ENCODE results near the gene ZNF678. TPM values are rescaled to one million over a fixed set of nuclear protein-coding genes. Genes with fewer than 3 reads are reported as not detected.
A peak's percentile ranks its signal among the peaks of the same experiment; 100 is the strongest.

Gene ZNF678
- total RNA-seq: 1 to 10 TPM; 4.1 to 5.2 TPM

- Mint-ChIP-seq H3K4me3 (peak within 1 kb of the TSS; percentile 93), H3K27ac (peak within 1 kb of the TSS; percentile 86), H3K27me3 (ENCODE audit: low read depth) (peaks cover 21% of the 10 kb centered on the region), H3K9me3 (ENCODE audit: insufficient read depth) (peaks cover 22% of the 10 kb centered on the region), H3K4me1 (ENCODE audit: low read depth) (peaks cover 18% of the 10 kb centered on the region), H3K36me3 (ENCODE audit: low read depth) (peaks cover 30% of the 10 kb centered on the region)
- DNase-seq (peak; percentile 90), ATAC-seq (peak; percentile 91)
- CTCF ChIA-PET: interaction anchor here (2.0 to 2.7 kb wide), 2 partner anchors 18 to 21 kb away, joined by 9 to 20 read pairs; no protein-coding TSS in a partner anchor
- POLR2A ChIA-PET: interaction anchor here (0.7 to 1.1 kb wide), 4 partner anchors 21 to 167 kb away, joined by 3 to 4 read pairs (median 3); no protein-coding TSS in a partner anchor
Observed at GRCh38 chr1:227563324-227564201, at the start of gene ZNF678. Gene ZNF678, plus strand, starts transcription at chr1:227563556. Its CDS starts 87,436 bp downstream, at chr1:227650992.

DNA sequence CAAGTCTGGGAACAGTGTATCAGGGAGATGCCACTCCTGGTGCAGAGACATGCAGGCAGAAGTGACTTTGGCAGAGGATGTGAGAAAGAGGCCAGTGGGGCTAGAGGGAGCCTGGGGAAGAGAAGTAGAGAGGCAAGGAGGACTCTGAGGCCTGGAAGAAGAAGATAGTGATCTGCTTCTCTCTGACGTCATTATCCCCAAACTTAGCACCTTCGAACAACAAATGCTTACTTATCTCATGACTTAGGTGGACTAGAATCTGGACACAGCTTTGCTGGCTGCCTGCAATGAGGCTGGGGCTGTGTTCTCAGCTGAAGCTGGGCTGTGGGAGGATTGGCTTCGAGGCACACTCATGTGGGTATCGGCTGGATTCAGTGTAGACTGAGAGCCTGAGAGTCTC lies 44.5 kb upstream of the ZNF678 start:
- ChIA-PET CTCF (no interaction called here), POLR2A (no interaction called here)
- no peak overlapping the region for H3K4me3 Mint-ChIP-seq

GRCh38 chr1:227521782-227522181 lies 41.6 kb upstream of the ZNF678 start:
- ChIA-PET CTCF (interaction anchor here (0.9 kb wide), 1 partner anchor 21 kb away, joined by 3 read pairs; no protein-coding TSS in a partner anchor), POLR2A (no interaction called here)
- H3K27me3 Mint-ChIP-seq (ENCODE audit: low read depth): no peaks in the 10 kb centered on the region
- no peak for DNase-seq
- no peak overlapping the region for H3K27ac Mint-ChIP-seq
- H3K4me1 Mint-ChIP-seq (ENCODE audit: low read depth): no peaks in the 10 kb centered on the region
- H3K9me3 Mint-ChIP-seq (ENCODE audit: insufficient read depth): no peaks in the 10 kb centered on the region
- H3K36me3 Mint-ChIP-seq (ENCODE audit: low read depth): no peaks in the 10 kb centered on the region
- no peak overlapping the region for H3K4me3 Mint-ChIP-seq
- no peak for ATAC-seq

More for the DNA sequence above, 44.5 kb upstream of the ZNF678 start:
- Mint-ChIP-seq H3K27ac (no peak overlapping the region), H3K27me3 (ENCODE audit: low read depth) (peaks cover 2% of the 10 kb centered on the region), H3K36me3 (ENCODE audit: low read depth) (no peaks in the 10 kb centered on the region), H3K9me3 (ENCODE audit: insufficient read depth) (no peaks in the 10 kb centered on the region), H3K4me1 (ENCODE audit: low read depth) (no peaks in the 10 kb centered on the region)
- DNase-seq (no peak), ATAC-seq (no peak)

GRCh38 chr1:227526524-227526923 lies 36.8 kb upstream of the ZNF678 start:
- ChIA-PET POLR2A (no interaction called here), CTCF (no interaction called here)
- Mint-ChIP-seq H3K36me3 (ENCODE audit: low read depth) (no peaks in the 10 kb centered on the region), H3K4me3 (no peak overlapping the region), H3K4me1 (ENCODE audit: low read depth) (no peaks in the 10 kb centered on the region), H3K27me3 (ENCODE audit: low read depth) (peaks cover 3% of the 10 kb centered on the region), H3K9me3 (ENCODE audit: insufficient read depth) (peaks cover 32% of the 10 kb centered on the region), H3K27ac (no peak overlapping the region)
- ATAC-seq (no peak), DNase-seq (no peak)

GRCh38 chr1:227532019-227532619 lies 31.2 kb upstream of the ZNF678 start:
- POLR2A ChIA-PET: no interaction called here
- Mint-ChIP-seq H3K36me3 (ENCODE audit: low read depth) (no peaks in the 10 kb centered on the region), H3K9me3 (ENCODE audit: insufficient read depth) (peaks cover 36% of the 10 kb centered on the region)

DNA sequence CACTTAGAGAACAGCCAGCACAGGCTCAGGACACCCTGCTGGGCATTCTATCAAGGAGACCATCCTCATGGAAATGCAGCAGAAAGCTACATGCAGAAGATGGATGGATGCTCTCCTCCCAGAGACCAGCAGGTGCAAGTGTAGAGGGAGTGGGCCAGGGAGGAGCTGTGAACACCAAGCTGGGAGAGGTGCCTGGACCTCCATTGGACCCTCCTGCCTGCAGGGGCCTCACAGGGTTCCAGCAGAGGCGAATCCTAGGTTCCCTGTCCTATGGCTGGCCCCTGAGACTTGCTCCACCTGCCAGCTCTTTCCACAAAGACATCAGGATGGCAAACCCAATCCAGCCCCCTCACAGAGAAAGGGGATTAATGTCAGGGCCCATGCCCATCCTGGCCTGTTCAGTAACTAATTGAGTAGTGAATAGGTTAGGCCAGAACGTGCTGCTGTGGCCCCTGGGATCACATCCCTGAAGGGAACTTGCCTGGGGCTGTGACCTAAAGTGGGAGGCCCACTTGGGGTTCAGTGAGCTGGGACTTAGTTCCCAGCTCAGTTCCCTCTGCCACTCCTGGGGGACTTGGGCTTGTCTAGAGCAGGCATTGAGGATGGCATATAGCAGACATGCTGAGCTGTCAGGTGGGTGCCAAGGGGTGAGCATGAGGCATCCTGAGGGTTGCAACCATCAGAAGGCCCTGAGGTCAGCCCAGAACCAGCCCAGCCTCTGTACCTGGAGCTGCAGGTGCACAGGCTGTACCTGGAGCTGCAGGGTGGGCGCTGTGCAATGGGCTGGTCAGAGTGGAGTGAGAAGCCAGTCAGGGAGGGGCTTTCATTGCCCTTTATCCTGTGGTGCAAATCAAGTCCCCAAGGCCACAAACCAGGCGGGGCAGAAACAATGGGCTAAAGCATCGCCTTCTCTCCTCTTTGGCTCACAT lies 22.9 kb upstream of the ZNF678 start:
- CTCF ChIA-PET: interaction anchor here (0.9 to 1.4 kb wide), 2 partner anchors 8 to 9 kb away, joined by 3 read pairs; no protein-coding TSS in a partner anchor
- POLR2A ChIA-PET: interaction anchor here (1.3 kb wide), 1 partner anchor 23 kb away, joined by 3 read pairs; the partner anchor contains the start of gene ZNF678
- H3K9me3 Mint-ChIP-seq (ENCODE audit: insufficient read depth): no peaks in the 10 kb centered on the region
- H3K27me3 Mint-ChIP-seq (ENCODE audit: low read depth): no peaks in the 10 kb centered on the region
- H3K4me1 Mint-ChIP-seq (ENCODE audit: low read depth): peaks cover 4% of the 10 kb centered on the region
- H3K4me3 Mint-ChIP-seq: no peak overlapping the region
- ATAC-seq (no peak), DNase-seq (no peak)
- H3K27ac Mint-ChIP-seq: no peak overlapping the region
- no peaks in the 10 kb centered on the region for H3K36me3 Mint-ChIP-seq (ENCODE audit: low read depth)

More at GRCh38 chr1:227532019-227532619, 31.2 kb upstream of the ZNF678 start:
- DNase-seq (no peak), ATAC-seq (no peak)
- Mint-ChIP-seq H3K4me1 (ENCODE audit: low read depth) (no peaks in the 10 kb centered on the region), H3K27ac (no peak overlapping the region), H3K27me3 (ENCODE audit: low read depth) (peaks cover 3% of the 10 kb centered on the region), H3K4me3 (no peak overlapping the region)
- CTCF ChIA-PET: interaction anchor here (1.0 to 1.4 kb wide), 2 partner anchors 9 to 11 kb away, joined by 3 to 5 read pairs; no protein-coding TSS in a partner anchor

GRCh38 chr1:227541129-227541528 lies 22.2 kb upstream of the ZNF678 start:
- H3K36me3 Mint-ChIP-seq (ENCODE audit: low read depth): no peaks in the 10 kb centered on the region
- ChIA-PET POLR2A (interaction anchor here (1.3 kb wide), 1 partner anchor 22 kb away, joined by 3 read pairs; the partner anchor contains the start of gene ZNF678), CTCF (interaction anchor here (0.9 to 1.4 kb wide), 2 partner anchors 8 to 9 kb away, joined by 3 read pairs; no protein-coding TSS in a partner anchor)
- H3K9me3 Mint-ChIP-seq (ENCODE audit: insufficient read depth): no peaks in the 10 kb centered on the region
- ATAC-seq (no peak), DNase-seq (no peak)
- no peak overlapping the region for H3K27ac Mint-ChIP-seq
- no peaks in the 10 kb centered on the region for H3K27me3 Mint-ChIP-seq (ENCODE audit: low read depth)
- peaks cover 4% of the 10 kb centered on the region for H3K4me1 Mint-ChIP-seq (ENCODE audit: low read depth)
- peak overlapping the region; percentile 25 for H3K4me3 Mint-ChIP-seq

GRCh38 chr1:227541796-227542152 lies 21.6 kb upstream of the ZNF678 start:
- ATAC-seq (no peak), DNase-seq (no peak)
- POLR2A ChIA-PET: interaction anchor here (1.3 kb wide), 1 partner anchor 21 kb away, joined by 3 read pairs; the partner anchor contains the start of gene ZNF678
- CTCF ChIA-PET: interaction anchor here (1.4 kb wide), 1 partner anchor 10 kb away, joined by 3 read pairs; no protein-coding TSS in a partner anchor
- no peaks in the 10 kb centered on the region for H3K9me3 Mint-ChIP-seq (ENCODE audit: insufficient read depth)
- H3K27me3 Mint-ChIP-seq (ENCODE audit: low read depth): no peaks in the 10 kb centered on the region
- H3K36me3 Mint-ChIP-seq (ENCODE audit: low read depth): no peaks in the 10 kb centered on the region
- H3K4me1 Mint-ChIP-seq (ENCODE audit: low read depth): peaks cover 4% of the 10 kb centered on the region
- no peak overlapping the region for H3K27ac Mint-ChIP-seq
- H3K4me3 Mint-ChIP-seq: no peak overlapping the region

DNA sequence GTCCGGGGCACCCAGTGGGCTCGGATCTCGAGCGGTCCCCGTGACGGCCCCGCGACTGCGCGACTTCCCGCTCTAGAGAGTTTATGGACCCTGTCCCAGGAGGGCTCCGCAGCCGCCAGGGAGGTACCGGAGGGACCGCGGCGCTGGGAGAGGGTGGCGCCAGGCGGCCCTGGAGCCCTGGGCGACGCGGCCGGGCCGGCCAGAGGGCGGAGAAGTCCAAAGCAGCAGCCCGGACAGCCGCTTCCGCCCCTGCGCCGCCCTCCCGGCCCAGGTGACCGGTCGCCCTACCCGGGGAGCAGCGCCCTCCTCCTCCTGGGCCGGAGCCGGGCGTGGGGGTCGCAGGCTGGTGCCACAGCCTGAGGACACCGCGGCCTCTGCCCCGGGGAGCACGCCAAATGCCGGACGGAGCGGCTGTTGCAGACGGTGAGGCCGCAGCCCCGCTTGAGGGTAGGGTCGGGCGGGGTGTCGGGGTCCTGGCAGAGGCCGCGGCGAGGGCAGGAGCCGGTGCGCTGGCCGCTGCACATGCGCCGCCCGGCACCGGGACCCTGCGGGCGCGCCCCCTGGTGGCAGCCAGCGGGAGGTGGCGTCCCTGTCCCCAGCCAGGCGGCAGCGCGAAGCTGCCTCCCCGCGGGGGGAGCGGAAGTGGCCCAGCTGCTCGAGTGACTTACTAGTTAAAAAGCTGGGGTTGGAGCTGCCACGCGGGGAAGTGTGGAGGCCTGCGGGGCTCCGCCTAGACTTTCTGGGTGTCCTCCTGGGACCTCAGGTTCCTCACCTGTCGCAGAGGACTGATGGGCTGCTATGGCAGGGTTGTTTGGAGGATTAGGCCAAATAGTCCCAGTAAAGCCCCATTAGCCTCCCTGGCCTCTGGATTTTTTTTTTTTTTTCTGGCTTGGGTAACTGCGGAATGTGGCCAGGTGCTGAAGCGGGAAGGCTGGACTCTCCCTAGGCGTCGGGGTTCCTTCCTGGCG lies 20.9 kb upstream of the ZNF678 start:
- Mint-ChIP-seq H3K4me1 (ENCODE audit: low read depth) (peaks cover 4% of the 10 kb centered on the region), H3K27ac (peak overlapping the region; percentile 63), H3K36me3 (ENCODE audit: low read depth) (no peaks in the 10 kb centered on the region), H3K4me3 (peak overlapping the region; percentile 36), H3K27me3 (ENCODE audit: low read depth) (no peaks in the 10 kb centered on the region), H3K9me3 (ENCODE audit: insufficient read depth) (no peaks in the 10 kb centered on the region)
- ATAC-seq (peak; percentile 99), DNase-seq (peak; percentile 91)
- CTCF ChIA-PET: interaction anchor here (0.6 to 1.4 kb wide), 21 partner anchors 9 to 1520 kb away, joined by 3 to 20 read pairs (median 3); partner anchors contain the start of gene ZNF678
- POLR2A ChIA-PET: interaction anchor here (1.1 kb wide), 1 partner anchor 22 kb away, joined by 3 read pairs; no protein-coding TSS in a partner anchor
